C4-2B (cell line): ENCODE data around the gene ROR2.
"Not testable (repeated sequence)": the region's sequence is repeated elsewhere in the genome, so short reads cannot be mapped to it uniquely, and the experiment has no call there.

Experiments used
- H3K27ac ChIP-seq: fragments of 450-650 bp; 2 replicates; pipeline ENCODE4 v1.5.1; 2017
- ZFX ChIP-seq: fragments of 450-650 bp; IDR thresholded peaks from 2 replicates; pipeline ENCODE4 v1.6.1; 2017
- TF ChIP-seq, protein P1 (sequence below): fragments of 450-650 bp; conservative IDR thresholded peaks from 2 replicates; pipeline ENCODE4 v1.5.1; 2017; ENCODE audit warnings: mild to moderate bottlenecking

Gene ROR2

DNA sequence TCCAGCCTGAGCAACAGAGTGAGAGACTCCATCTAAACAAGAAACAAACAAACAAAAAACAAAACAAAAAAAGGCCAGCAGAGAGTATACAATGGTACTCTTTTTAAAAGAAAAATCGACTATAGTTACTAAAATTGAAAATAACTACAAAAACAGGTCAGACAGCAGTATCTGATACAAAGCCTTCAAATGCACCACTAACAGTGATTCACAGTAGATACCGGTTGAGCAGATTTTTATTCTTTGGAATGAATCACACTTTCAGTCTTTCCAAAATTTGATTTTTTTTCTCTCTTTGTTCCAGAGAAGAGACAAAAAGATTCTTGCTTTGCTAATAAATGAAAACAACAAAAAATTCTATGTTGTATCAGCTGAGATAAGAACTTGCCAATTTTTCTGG is 36.9 kb downstream of the ROR2 start:
- TF ChIP-seq, protein P1, sequence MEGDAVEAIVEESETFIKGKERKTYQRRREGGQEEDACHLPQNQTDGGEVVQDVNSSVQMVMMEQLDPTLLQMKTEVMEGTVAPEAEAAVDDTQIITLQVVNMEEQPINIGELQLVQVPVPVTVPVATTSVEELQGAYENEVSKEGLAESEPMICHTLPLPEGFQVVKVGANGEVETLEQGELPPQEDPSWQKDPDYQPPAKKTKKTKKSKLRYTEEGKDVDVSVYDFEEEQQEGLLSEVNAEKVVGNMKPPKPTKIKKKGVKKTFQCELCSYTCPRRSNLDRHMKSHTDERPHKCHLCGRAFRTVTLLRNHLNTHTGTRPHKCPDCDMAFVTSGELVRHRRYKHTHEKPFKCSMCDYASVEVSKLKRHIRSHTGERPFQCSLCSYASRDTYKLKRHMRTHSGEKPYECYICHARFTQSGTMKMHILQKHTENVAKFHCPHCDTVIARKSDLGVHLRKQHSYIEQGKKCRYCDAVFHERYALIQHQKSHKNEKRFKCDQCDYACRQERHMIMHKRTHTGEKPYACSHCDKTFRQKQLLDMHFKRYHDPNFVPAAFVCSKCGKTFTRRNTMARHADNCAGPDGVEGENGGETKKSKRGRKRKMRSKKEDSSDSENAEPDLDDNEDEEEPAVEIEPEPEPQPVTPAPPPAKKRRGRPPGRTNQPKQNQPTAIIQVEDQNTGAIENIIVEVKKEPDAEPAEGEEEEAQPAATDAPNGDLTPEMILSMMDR = no peak
- no peak for TF ChIP-seq ZFX
- no peak overlapping the region for H3K27ac ChIP-seq

DNA sequence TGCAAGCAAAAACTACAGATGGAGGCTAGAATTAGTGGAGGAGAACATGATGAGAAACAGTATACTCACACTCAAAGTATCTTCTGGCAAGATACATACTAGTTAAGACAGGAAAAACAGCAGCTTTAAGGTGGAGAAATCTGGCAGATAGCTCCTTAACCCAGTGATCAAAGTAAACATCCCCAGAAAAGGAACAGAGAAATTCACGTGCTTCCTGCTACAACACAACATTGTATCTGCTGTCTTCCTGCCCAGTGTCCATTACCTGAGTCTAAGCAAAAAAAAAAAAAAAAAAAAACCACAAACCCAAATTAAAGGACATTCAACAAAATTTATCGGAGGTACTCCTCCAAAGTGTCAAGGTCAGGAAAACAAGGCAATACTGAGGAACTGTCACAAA is 38.4 kb downstream of the ROR2 start:
- TF ChIP-seq, protein P1 = no peak
- no peak for TF ChIP-seq ZFX
- no peak overlapping the region for H3K27ac ChIP-seq

DNA sequence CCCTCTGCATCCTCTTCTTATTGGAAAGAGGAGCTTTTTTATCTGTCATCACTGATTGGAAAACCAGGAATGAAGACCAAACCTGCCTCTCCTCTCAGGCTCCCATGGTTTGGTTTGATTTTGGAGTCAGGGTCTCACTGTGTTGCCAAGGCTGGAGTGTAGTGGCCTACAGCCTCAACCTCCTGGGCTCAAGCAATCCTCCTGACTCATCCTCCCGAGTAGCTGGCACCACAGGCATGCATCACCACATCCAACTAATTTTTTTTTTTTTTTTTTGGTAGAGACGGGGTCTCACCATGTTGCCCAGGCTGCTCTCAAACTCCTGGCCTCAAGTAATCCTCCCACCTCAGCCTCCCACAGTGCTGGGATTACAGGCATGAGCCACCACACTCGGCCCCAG is 40.8 kb downstream of the ROR2 start:
- not testable (repeated sequence) for H3K27ac ChIP-seq

DNA sequence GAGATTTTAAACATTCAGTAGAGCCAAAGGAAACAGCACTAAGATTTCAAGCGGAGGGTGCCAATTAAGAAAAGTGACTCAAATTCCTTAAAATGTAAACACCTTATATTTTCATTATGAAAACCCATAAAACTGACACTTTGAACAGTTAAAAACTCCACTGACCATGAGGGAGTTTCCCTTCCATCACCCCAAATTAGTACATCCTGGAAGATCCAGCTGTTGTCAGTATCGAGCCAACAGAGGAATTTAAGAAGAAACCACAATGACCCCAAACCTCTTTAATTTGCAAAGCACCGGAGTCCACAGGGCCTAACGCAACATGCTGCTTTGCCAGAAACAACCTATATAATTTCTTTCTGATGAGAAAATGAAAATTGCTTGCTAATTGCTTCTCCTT is 41.3 kb downstream of the ROR2 start:
- TF ChIP-seq, protein P1 = no peak
- no peak for TF ChIP-seq ZFX
- no peak overlapping the region for H3K27ac ChIP-seq

DNA sequence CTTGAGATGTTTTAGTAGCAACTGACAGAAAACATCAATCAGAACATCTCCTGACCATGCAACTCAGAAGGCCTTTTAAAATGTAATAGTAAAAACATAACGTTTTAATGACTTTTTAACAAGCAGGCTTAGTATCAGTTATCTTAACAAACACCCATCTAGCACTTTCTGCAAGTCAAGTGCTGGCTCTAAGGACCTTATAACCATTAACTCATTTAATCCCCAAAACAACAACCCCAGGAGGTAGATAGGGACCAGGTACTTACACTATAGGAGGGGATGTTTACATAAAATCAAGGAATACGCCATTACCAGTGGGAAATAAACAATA is 41.8 kb downstream of the ROR2 start:
- no peak overlapping the region for H3K27ac ChIP-seq
- TF ChIP-seq, protein P1 = no peak
- no peak for TF ChIP-seq ZFX

DNA sequence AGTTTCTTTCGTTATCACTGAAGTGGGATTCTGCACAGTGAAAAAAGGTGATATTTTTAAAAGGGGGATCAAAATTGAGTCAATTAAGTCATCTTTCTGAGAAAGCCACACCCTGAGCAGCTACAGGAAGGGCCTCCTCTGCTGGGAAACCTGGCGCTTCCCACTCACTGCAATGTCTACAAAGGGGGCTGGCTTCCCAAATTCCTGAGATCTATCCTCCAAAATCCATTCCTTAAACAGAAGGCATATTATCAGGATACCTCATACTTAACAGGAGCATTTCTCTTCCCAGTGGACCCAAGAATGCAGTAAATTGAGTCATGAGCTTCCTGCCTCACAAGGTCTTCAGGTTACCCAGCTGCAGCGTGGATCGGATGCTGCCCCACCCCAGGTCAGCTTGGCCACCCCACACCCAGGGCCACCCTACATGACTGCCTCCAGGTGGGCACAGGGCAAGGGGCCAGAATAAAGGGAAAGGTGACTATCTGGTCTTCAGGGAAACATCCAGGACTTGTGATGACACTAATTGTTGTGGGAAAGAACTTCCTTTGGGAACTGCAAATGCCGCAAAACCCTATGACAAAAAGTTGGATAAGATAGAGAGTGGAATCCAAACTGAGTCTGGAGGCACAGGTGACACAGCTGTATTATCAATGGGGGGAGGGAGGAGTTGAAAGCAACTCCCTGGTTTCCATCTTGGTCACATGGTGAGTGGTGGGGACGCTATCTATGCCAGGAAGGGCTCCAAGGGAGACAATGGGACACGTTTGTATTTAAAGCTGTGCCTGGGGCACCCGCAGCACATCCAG is 42.3 kb downstream of the ROR2 start:
- no peak overlapping the region for H3K27ac ChIP-seq
- no peak for TF ChIP-seq ZFX
- TF ChIP-seq, protein P1 = no peak

DNA sequence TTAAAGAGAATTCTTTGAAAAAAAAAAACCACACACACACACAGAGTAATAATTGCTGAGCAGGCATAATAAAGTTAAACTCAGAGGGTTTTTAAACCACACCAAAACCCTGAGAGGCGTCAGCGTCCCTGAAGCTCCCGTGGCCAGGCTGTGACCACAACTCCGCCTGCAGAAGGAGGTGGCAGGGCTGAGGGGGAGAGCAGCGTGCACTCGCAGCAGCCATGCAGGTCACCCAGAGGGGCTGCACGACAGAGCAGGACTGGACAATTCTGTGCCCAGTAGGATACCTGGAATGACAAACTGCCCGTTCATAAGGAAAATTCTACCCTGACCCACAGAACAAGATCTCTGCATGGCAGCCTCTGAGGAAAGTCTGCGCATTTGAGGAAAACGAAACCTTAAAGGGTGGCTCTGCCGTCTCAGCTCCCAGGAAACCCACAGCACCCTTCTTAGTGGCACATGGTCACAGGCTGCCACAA is 44.0 kb downstream of the ROR2 start:
- H3K27ac ChIP-seq = no peak overlapping the region
- TF ChIP-seq, protein P1 = no peak
- no peak for TF ChIP-seq ZFX

DNA sequence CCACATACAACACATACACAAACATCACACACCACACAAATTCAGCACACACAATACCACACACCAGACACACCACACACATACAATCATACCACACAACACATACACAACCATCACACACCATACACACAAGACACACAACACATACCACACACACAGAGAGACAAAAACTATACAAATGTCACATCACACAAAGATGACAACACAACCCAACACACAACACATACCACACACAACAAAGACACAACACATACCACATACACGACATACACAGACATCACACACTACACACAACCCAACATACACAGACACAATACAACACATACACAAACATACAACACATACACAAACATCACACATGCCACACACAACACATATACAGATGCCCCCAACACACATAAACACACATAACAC is 44.8 kb downstream of the ROR2 start:
- H3K27ac ChIP-seq = no peak overlapping the region
- TF ChIP-seq, protein P1 = no peak
- no peak for TF ChIP-seq ZFX
